GM21447 (cell line): Measurements from ENCODE around the gene CNN3.

Source experiments
- ATAC-seq: cut with Tn5 transposase; IDR thresholded peaks from one replicate; pipeline ENCODE4 v1.9.1; 2021; ENCODE audit not compliant: unreplicated experiment

The CNN3 gene

DNA sequence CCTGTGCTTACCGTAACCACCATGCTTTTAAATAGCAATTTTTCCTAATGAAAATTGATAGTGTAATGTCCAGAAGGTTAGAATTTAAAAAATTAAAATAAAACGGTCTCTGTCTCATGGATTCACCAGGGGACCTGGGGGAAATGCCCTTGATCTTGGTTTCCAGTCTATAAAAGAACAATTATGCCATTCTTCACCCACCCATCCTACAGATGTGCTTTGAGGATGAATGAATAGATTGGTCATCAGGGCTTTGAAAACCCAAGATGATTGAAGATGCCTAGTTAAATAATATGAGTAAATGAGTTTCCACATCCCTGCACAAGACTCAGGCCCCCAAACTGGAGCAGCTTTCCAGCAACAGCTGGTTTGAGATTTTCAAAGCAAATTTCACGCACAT is 38.7 kb downstream of the CNN3 start:
- no peak for ATAC-seq

DNA sequence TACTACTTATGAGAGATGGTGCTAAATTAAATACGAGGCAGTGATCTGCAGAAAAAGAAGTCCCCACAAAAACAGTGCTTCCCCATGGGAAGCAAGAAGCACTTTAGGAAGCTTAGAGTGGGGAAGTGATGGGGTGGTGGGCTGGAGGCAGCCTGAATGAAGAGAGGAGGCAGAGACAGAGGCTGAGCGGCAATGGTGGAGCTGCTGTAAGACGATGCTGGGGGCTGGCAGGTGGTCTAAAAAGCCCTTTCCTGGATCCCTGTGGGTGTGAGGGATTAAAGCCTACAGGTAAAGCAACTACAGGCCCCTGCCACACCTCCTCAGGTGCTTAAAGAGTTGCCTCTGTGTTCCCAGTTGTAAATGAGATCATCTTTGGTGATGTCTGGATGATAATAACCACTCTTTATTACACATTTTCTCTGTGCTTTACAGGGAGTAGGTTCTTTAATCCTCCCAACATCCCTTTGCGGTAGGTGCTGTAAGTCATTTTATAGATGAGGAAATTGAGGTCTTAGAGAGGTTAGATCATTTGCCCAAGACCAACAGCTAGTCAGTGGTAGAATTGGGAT is 39.2 kb downstream of the CNN3 start:
- ATAC-seq = no peak

DNA sequence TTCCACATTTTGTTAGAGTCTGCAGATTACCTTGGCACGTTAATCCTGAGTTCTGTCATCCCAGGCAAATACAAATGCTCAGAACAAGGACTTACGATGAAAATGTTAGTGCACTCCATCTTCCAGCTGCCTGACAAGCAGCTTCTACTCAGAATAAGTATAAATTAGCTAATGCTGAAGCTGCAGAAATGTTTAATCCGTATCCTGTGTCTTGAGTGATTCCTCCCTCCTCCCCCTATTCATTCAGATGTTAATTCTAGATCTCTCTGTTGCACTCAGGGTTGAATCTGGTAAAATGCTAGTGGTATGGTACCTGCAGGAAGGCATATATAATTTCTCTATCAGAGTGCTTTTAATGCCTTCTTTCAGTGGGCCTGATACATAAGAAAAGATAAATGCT is 39.8 kb downstream of the CNN3 start:
- ATAC-seq = no peak

- no peak for ATAC-seq
Observed at GRCh38 chr1:94886361-94886760, 40.5 kb downstream of the CNN3 start.

DNA sequence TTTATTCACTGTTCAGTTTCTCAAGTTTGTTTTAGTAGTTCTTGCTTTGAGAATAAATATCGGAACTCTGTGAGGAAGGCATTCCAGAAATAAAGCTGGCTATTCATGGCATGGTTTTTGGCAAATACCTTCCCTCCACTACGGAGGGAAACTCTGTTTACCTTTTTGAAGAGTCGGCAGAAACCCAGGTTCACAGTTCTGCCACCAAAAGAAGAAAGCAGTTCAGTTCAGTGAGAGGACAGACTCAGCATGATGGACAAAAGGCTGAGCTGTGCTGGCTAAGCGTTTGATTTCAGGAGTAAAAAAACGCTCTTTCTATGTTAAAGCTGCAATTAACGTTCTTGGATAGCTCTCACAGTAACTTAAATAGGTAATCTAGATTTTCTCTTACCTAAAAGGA is 42.4 kb downstream of the CNN3 start:
- no peak for ATAC-seq

DNA sequence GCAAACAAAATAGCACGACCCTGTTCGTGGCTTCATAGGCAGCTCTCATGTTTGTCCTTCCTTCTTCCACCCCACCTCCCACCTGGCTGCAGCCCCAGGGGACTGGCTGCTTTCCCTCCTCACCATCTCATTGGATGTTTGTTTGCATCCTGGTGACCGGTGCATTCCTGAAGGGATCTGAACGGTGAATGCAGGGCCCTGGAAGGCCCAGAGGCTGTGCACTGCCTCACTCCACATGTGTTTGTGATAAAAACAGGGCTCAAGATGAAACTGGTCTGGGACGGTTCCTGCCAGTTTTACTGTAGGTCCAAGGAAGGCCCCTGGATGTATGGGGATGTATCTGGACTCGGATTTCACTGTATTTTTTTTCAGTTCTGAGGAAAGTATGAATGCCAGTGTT is 42.8 kb downstream of the CNN3 start:
- ATAC-seq = no peak

- no peak for ATAC-seq
Observed at GRCh38 chr1:94883691-94884090, 43.2 kb downstream of the CNN3 start.

GRCh38 chr1:94878329-94878728 is 48.6 kb downstream of the CNN3 start:
- ATAC-seq = no peak

- ATAC-seq = no peak
Observed at GRCh38 chr1:94876362-94876761, 50.5 kb downstream of the CNN3 start.

- no peak for ATAC-seq
Observed at GRCh38 chr1:94875794-94876193, 51.1 kb downstream of the CNN3 start.

DNA sequence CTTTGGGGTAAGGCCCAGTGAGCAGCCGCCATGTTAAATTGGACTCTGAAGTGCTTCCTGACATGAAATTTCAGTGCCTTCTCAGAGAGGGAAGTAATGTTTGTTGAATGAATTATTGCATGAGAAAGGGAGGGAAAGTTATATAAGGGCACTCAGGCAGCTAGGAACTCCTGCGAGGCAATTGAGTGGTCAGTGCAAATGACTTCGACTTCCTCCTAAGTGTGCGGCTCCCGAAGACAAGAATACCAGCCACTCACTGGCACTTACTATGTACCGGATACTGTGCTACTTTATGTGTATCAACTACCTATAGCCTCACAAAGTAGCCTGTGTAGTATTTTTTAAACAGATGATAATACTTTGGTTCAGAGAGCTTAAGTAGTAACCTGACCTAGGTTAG is 52.5 kb downstream of the CNN3 start:
- no peak for ATAC-seq

GRCh38 chr1:94873520-94874351 is 53.2 kb downstream of the CNN3 start:
- ATAC-seq = no peak

- ATAC-seq = no peak
Observed at GRCh38 chr1:94872771-94873495, 54.0 kb downstream of the CNN3 start.

- ATAC-seq = no peak
Observed at GRCh38 chr1:94871031-94871430, 55.9 kb downstream of the CNN3 start.

GRCh38 chr1:94866164-94866807 is 60.6 kb downstream of the CNN3 start:
- no peak for ATAC-seq

DNA sequence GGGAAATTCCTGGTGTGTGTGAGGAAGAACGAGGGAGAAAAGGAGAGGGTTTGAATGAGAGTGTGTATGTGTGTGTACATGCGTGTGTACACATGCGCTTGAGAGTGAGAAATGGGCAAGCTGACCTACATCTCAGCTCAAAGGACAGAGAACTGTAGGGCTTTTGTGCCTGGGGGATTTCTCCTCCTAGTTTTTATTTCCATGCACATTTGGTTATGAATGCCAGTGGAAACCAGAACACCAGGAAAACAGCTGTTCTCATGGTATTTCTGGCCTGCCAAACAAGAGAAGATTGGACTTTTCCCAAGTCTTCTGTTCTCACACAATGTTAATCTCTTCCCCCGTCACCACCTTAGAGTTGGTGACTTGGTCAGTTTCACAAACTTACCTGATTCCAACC is 61.5 kb downstream of the CNN3 start:
- no peak for ATAC-seq

DNA sequence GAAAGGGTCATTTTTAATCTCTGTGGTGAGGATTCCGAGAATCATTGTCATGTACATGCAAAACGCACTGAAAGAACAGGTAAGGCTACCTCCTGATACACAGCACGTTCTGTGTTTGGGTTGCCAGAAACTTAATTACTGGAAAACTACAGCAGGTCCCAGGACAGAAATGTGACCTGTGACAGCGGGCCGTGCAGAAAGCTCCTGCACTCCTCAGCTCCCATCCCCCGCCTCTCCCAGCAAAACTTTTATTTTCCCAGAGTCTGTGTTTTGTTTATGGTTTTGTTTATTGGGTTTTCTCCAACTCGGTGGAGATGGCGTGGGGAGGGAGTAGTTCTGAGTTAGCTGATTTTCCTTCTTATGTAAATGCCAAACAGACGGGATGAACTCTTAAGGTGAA is 62.1 kb downstream of the CNN3 start:
- no peak for ATAC-seq

GRCh38 chr1:94863919-94864318 is 63.0 kb downstream of the CNN3 start:
- no peak for ATAC-seq

DNA sequence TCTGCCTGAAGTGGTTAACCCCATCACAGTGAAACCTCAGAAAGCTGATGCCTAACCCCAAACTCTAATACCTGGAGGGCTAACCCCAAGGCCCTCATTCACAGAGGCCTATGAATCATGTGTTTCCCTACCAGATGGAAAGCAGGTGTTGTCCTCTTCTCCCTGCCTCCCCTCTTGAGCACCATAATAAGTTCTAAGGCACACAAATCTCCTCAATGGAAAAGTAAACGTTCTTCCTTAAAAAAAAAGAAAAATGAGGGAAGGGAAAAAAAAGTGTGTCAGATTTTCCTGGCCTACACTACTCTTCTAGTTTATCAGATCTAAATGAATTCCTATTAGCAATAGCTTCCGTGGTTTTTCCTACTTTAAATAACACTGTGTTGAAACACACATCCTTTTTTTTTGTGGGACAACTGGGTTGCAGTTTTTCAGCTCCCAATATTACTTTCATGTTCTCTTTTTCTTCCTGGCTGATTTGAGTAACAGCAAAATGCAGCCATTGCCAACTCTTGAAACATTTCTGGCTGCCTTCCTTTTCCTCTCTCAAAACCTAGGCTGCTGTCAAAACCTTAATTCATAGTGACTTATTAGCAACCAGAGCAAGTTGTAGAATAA is 63.5 kb downstream of the CNN3 start:
- ATAC-seq = no peak

DNA sequence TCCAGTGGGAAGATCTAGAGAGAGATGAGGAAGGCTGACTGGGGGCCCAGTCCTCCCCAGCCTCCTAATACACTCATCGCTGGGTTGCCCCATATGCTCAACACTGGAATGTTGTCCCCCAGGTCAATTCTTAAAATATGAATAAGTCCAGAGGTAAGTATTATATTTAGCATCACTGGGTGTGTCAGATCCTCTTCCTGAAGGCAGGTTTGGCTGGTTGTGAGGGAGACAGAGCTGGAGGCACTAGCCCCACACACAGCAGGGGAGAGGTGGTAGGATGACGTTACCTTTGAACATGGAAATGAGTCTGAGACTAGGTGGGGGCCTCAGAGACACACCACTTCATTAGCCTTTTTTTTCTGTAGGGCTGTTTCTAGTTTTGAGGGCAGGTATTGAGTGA is 64.2 kb downstream of the CNN3 start:
- no peak for ATAC-seq

DNA sequence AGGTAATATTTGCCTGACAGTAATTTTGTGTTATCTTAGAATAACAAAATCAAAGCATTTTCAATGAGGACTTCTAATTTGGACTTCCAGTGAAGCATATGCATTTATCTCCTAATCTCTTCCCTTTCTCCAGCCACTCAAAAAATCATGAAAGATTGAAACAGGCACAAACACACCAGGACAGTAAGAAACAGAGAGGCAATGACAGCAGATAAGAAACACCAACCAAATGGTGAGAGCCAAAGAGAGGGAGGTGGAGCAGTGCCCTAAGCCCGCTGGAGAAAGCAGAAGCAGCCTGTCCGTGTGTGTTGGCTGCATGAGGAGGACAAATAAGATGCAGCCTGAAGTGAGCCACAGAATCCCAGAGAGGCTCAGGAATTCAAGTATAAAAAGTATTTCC is 67.7 kb downstream of the CNN3 start:
- ATAC-seq = no peak
